Erythroblast (primary cell): Measurements from ENCODE around the gene RGL2.
"Not testable (repeated sequence)": the region's sequence is repeated elsewhere in the genome, so short reads cannot be mapped to it uniquely, and the experiment has no call there.

Experiments used
- DNase-seq, 2 experiments: peaks; one replicate each; lab custom pipeline; 2025; lab: John Stamatoyannopoulos, UW
- GATA1 ChIP-seq: IDR thresholded peaks from 2 replicates; pipeline ENCODE4 v1.6.1; 2011; ENCODE audit warnings: low read depth, mild to moderate bottlenecking, control low read depth, low read length, moderate library complexity
- POLR2A ChIP-seq: IDR thresholded peaks from 2 replicates; pipeline ENCODE4 v1.6.1; 2011; ENCODE audit warnings: mild to moderate bottlenecking, low read length

RGL2 gene, protein sequence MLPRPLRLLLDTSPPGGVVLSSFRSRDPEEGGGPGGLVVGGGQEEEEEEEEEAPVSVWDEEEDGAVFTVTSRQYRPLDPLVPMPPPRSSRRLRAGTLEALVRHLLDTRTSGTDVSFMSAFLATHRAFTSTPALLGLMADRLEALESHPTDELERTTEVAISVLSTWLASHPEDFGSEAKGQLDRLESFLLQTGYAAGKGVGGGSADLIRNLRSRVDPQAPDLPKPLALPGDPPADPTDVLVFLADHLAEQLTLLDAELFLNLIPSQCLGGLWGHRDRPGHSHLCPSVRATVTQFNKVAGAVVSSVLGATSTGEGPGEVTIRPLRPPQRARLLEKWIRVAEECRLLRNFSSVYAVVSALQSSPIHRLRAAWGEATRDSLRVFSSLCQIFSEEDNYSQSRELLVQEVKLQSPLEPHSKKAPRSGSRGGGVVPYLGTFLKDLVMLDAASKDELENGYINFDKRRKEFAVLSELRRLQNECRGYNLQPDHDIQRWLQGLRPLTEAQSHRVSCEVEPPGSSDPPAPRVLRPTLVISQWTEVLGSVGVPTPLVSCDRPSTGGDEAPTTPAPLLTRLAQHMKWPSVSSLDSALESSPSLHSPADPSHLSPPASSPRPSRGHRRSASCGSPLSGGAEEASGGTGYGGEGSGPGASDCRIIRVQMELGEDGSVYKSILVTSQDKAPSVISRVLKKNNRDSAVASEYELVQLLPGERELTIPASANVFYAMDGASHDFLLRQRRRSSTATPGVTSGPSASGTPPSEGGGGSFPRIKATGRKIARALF

DNA sequence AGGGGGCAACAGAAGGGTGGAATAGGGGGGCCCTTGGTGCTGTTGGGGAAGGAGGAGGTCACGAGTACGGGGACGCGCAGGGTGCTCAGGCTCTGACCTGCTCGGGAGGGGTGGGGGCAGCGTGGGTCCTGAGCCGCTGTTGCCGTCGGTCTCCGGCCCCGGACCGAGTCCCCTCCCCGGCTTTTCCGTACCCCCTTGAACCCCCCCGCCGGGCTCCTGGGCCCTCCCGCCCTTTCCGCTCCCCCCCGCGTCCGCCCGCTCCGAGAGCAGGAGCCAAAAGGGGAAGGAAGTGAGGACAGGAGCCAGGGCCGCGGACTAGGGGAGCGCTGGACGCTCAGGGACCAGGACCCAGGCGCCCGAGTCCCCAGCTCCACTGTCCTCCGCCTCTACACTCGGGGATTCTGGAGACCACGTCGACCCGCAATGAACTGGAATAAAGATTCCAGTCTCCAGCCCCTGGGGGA is at the start of gene RGL2:
Gene RGL2 (minus strand): TSS at position 170 of the 464 bp plus-strand sequence. CDS start 332 bp downstream, outside the sequence.
- TF ChIP-seq POLR2A (no peak), GATA1 (no peak)
- peak; percentile 68 to 77 for DNase-seq

DNA sequence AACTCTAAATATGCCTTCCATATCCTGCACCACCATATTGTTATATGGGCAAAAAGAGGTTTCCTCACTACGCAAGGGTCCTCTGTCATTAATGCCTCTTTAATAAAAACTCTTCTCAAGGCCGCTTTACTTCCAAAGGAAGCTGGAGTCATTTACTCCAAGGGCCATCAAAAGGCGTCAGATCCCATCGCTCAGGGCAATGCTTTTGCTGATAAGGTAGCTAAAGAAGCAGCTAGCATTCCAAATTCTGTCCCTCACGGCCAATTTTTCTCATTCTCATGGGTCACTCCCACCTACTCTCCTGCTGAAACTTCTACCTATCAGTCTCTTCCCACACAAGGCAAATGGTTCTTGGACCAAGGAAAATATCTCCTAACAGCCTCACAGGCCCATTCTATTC is 49.1 kb upstream of the RGL2 start:
- TF ChIP-seq GATA1 (no peak), POLR2A (no peak)
- no peak for DNase-seq

DNA sequence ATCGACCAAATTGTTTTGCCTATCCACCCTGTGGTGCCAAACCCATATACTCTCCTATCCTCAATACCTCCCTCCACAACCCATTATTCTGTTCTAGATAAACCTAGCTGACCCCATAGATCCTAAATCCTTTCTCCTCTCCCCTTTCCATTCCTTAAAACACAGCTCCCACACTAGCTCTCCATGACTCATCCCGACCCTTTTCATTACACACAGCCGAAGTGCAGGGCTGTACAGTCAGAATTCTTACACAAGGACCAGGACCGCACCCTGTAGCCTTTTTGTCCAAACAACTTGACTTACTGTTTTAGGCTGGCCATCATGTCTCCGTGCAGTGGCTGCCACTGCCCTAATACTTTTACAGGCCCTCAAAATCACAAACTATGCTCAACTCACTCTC is 48.2 kb upstream of the RGL2 start:
- DNase-seq, result not testable (repeated sequence)

DNA sequence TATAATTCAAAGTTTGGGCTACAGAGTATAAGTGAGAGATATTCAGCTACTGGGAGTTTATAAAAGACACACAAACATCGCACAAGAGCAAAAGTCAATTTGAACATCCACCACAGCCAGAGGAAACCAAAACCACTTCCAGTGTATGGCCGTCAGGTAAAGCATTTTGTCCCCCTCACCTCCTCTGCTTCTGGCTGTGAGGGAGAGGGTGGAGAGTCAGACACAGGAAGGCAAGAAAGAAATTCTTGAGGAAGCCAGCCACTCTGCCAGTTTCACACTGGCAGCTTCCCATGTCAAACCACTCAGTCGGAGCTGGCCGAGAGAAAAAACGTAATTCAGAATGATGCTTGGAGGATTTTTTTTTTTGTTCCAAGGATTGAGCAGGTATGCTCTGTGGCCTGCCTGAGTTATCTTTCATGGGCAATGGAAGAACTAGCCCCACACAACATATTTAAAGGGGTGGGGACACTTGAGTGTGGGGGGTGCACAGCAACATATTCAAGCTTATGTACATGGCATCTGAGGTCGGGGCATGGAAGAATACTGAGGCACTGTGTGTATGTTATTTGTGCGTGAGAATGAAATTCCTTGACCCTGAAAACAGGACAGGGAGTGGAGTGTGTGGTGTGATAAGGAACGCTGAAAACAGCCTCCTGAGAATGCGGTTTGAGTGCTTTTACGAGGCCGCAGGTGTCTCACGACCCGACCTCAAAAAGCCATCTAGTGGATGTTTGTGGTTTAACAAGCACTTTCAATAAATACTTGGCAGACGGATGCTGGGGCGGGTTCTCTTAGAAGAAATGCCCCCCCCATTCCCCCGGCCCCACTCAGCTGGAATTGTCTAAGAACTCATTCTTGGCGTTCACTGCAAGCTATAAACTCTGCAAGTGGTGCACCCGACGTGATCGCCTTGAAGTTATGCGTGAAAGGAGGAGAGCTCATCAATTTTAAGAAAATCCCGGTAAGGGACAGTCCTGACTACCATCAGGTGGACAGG is 46.3 kb upstream of the RGL2 start:
- peak; percentile 80 to 84 for DNase-seq

DNA sequence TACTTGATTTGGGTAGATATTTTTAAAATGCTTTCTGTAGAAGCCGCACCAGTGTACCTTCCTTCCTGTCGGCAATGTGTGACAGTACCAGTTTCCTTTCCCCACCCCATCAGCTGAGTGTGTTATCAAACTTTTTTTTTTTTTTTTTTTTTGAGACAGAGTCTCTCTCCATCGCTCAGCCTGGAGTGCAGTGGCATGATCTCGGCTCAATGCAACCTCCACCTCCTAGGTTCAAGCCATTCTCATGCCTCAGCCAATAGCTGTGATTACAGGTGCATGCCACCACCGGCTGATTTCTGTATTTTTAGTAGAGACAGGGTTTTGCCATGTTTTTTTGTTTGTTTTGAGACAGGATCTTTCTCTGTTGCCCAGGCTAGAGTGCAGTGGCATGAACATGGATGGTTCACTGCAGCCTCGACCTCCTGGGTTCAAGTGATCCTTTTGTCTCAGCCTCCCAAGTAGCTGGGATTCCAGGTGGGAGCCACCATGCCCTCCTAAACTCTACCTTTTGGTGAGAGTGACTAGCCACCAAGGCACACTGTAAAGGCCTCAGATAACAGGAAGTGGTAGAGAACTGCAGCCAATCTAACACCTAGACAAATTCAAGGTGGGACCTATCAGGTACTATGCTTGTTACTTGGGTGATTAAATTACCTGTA is 45.3 kb upstream of the RGL2 start:
- TF ChIP-seq POLR2A (no peak), GATA1 (no peak)
- DNase-seq, result no peak

More for the DNA sequence above, 46.3 kb upstream of the RGL2 start:
- TF ChIP-seq POLR2A (peak; percentile 25), GATA1 (no peak)

DNA sequence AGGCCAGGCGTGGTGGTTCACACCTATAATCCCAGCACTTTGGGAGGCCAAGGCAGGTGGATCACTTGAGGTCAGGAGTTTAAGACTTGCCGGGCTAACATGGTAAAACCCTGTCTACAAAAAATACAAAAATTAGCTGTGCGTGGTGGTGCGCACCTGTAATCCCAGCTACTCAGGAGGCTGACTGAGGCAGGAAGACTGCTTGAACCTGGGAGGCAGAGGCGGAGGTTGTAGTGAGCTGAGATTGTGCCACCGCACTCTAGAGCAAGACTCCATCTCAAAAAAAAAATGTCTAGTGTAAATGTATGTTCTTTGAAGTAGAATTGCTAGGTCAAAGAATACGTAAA is 44.8 kb upstream of the RGL2 start:
- not testable (repeated sequence) for DNase-seq

DNA sequence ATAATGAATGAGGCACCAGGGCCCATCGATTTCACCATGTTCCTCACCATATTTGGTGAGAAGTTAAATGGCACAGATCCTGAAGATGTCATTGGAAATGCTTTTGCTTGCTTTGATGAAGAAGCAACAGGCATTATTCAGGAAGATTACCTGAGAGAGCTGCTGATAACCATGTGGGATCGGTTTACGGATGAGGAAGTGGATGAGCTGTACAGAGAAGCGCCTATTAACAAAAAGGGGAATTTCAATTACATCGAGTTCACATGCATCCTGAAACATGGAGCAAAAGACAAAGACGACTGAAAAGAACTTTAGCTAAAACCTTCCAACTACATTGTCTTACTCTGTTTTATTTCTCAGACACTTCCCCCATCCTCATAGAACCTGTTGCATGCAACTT is 40.5 kb upstream of the RGL2 start:
- no peak for DNase-seq

DNA sequence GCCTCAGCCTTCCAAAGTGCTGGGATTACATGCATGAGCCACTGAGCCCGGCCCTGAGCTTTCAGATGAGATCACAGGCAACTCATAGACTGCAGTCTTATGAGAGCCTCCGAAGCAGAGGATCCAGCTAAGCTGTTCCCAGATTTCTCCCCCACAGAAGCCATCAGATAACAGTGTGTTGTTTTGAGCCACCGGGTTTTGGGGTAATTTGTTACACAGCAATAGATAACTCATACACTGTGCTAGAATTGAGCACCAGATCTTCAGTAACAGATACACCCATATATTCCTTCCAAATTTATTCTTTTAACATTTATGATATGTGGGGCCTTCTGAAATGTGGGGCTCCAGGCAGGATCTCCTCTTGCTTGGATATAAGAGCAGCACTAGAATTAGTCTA is 37.8 kb upstream of the RGL2 start:
- TF ChIP-seq GATA1 (no peak), POLR2A (no peak)

More for the DNA sequence above, 40.5 kb upstream of the RGL2 start:
- TF ChIP-seq GATA1, result no peak

DNA sequence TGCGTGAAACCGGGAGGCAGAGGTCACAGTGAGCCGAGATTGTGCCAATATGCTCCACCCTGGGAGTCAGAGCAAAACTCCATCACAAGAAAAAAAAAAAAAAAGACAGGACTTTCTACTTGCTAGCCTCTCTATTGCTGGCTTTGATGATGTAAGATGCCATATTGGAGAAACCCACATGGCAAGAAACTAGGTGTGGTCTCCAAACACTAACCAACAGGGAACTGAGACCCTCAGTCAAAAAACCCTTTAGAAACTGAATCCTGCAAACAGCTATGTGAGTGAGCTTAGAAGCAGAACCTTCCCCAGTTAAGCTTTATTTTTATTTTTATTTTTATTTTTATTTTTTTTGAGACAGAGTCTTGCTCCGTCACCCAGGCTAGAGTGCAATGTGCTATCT is 37.2 kb upstream of the RGL2 start:
- DNase-seq, result no peak
- no peak for TF ChIP-seq POLR2A
- TF ChIP-seq GATA1, result no peak

More for the DNA sequence above, 37.8 kb upstream of the RGL2 start:
- no peak for DNase-seq

DNA sequence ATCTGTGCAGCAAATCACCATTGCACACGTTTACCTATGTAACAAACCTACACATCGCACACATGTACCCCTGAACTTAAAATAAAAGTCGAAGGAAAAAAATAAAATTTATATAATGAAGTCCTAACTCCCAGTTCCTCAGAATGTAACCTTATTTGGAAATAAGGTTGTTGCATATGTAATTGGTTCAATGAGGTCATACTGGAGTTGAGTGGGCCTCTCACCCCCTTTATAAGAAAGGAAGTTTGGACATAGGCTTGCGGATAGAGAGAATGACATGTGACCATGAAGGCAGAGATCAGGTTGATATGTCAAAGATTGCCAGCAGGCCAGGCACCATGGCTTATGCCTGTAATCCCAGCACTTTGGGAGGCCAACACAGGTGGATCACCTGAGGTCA is 34.9 kb upstream of the RGL2 start:
- TF ChIP-seq POLR2A (no peak), GATA1 (no peak)
- DNase-seq, result no peak

DNA sequence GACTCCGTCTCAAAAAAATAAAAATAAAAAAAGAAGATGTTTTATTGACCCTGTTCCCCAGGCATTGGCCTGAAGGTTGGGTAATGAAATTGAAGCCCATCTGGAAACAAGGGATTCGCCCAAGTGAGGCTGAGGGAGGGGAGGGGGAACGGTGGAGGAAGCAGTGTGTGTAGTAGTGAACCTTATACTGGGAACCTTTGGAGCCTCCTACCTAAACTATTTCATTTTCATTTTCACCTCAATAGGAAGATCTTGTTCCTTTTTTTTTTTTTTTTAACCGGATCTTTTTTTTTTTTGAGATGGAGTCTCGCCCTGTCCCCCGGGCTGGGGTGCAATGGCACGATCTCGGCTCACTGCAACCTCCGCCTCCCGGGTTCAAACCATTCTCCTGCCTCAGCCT is 32.0 kb upstream of the RGL2 start:
- TF ChIP-seq GATA1 (no peak), POLR2A (no peak)
- no peak for DNase-seq

DNA sequence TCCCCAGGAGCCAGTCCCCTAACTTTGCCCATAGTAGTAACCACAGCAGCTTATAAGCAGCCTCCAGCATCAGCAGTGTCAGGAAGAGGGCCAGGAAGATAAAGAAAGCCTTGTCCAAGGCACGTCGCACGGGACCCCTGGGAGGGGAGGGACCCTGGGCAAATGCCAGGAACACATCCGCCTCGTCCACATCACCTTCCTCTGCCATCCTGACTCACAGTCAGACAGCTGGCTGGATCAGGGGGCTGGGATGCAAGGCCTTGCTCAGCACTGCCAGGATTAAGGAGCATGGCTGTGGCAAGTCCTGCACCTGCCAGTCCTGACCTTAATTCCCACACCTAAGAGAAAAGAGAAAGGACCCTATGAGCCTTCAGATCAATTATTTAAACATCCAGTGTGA is 30.3 kb upstream of the RGL2 start:
- no peak for TF ChIP-seq POLR2A
- TF ChIP-seq GATA1, result no peak
- DNase-seq, result no peak

DNA sequence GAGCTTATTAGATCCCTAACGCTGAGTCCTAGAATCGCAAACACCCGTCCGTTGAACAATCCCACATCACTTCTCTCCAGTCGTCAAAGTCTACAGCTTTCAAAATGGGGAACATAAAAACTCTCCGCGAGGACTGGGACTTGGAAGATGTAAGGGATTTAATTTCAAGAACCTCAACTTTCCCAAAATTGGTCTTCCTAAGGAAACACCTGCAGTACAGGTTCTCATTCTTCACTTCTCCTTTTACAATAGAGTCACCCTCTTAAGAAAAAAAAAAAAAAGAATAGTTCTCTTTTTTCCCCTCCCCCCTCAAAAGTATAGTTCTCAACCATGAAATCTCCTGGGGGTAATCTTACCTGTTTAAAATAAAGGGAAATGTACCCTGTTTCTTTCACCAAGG is 25.4 kb upstream of the RGL2 start:
- no peak for TF ChIP-seq POLR2A
- TF ChIP-seq GATA1, result no peak
- DNase-seq, result peak in 1 of 2 experiments; percentile 39
